Activated CD4-positive, alpha-beta memory T cell treated with anti-CD3 and anti-CD28 coated beads, Interleukin-2, amount 10 ng/mL, durations not matched to agents 7 days and 5 days (primary cell): Measurements from ENCODE around the gene SPACA4. TPM values are rescaled to one million over a fixed set of nuclear protein-coding genes. Genes with fewer than 3 reads are reported as not detected.

Experiments
- CTCF ChIA-PET: fragments of 350-600 bp; sonication (Branson Sonifier 250); formaldehyde crosslinking; loops from one replicate; lab custom pipeline; 2021; ENCODE audit warnings: antibody characterized with exemption, inconsistent platforms; lab: Charles Lee
- POLR2A ChIA-PET: fragments of 350-600 bp; sonication (Branson Sonifier 250); formaldehyde crosslinking; loops from one replicate; lab custom pipeline; 2021; ENCODE audit warnings: antibody characterized with exemption; lab: Charles Lee
- DNase-seq: peaks from one replicate; pipeline ENCODE4 v3.0.0-alpha.2; 2020
- H3K27ac Mint-ChIP-seq: one replicate; pipeline ENCODE4 v1.8.0; 2021; ENCODE audit warnings: mild to moderate bottlenecking, mixed read lengths
- H3K27me3 Mint-ChIP-seq: one replicate; pipeline ENCODE4 v1.8.0; 2021; ENCODE audit warnings: mixed read lengths
- H3K36me3 Mint-ChIP-seq: one replicate; pipeline ENCODE4 v1.8.0; 2021; ENCODE audit warnings: low read depth, mixed read lengths
- H3K4me1 Mint-ChIP-seq: one replicate; pipeline ENCODE4 v1.8.0; 2021; ENCODE audit warnings: mixed read lengths
- H3K4me3 Mint-ChIP-seq: one replicate; pipeline ENCODE4 v1.8.0; 2021; ENCODE audit warnings: mild to moderate bottlenecking, mixed read lengths
- H3K9me3 Mint-ChIP-seq: one replicate; pipeline ENCODE4 v1.8.0; 2021; ENCODE audit warnings: mixed read lengths
- total RNA-seq, 2 experiments: library from RNA; stranded (reverse); gene quantifications; one replicate each; pipeline ENCODE4 v1.2.3, GENCODE V29; 2021

Gene SPACA4
- total RNA-seq, 2 experiments from 2014 or later: not detected

DNA sequence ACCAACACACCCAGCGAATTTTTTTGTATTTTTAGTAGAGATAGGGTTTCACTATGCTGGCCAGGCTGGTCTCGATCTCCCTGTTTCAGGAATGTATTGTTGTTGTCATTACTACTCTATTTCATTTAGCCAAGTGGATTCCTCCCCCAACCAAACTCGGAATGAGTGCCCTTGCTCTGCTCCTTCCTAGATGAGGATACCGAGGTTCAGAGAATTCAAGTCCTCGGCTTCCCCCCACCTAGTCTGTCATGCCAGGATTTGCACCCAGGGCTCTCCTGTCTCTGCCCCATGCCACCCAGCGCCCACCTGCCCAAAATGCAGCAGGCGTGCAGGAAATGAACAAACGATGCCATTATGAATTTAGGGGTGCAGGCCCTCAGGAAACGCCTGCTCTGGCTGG is 3.5 kb upstream of the SPACA4 start:
- POLR2A ChIA-PET: interaction anchor here (1.9 kb wide), 1 partner anchor 16 kb away, joined by 6 read pairs; the partner anchor contains the start of genes RPL18 and SPHK2

DNA sequence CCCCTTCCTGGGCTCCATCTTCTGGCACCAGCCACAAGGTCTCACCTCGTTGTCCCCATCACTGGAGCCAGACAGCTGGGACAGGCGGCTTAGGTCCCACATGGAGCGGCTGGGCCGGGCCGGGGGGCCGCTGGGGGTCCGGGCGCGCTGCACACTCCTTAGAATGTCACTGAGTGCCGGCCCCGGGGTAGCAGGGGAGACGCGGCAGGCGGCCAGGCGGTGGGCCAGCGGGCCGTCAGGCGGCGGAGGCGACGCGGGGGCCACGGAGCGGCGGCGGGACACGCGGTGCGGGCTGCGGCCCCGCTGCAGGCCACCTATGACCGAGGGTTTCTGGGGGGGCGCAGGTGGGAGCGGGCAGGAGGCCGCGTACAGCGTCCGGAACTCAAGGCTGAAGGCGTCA is 3.1 kb upstream of the SPACA4 start:
- Mint-ChIP-seq H3K4me1 (peaks cover 3% of the 10 kb centered on the region), H3K9me3 (no peaks in the 10 kb centered on the region), H3K36me3 (no peaks in the 10 kb centered on the region), H3K27ac (no peak overlapping the region), H3K27me3 (no peaks in the 10 kb centered on the region), H3K4me3 (no peak overlapping the region)
- ChIA-PET POLR2A (interaction anchor here (1.9 kb wide), 1 partner anchor 15 kb away, joined by 6 read pairs; the partner anchor contains the start of genes RPL18 and SPHK2), CTCF (no interaction called here)
- DNase-seq: no peak

More for the DNA sequence above, 3.5 kb upstream of the SPACA4 start:
- H3K27ac Mint-ChIP-seq: no peak overlapping the region
- peaks cover 3% of the 10 kb centered on the region for H3K4me1 Mint-ChIP-seq
- H3K9me3 Mint-ChIP-seq: no peaks in the 10 kb centered on the region
- no peaks in the 10 kb centered on the region for H3K27me3 Mint-ChIP-seq
- no peak for DNase-seq
- H3K4me3 Mint-ChIP-seq: no peak overlapping the region
- no peaks in the 10 kb centered on the region for H3K36me3 Mint-ChIP-seq
- CTCF ChIA-PET: interaction anchor here (1.2 kb wide), 1 partner anchor 14 kb away, joined by 7 read pairs; no protein-coding TSS in a partner anchor

DNA sequence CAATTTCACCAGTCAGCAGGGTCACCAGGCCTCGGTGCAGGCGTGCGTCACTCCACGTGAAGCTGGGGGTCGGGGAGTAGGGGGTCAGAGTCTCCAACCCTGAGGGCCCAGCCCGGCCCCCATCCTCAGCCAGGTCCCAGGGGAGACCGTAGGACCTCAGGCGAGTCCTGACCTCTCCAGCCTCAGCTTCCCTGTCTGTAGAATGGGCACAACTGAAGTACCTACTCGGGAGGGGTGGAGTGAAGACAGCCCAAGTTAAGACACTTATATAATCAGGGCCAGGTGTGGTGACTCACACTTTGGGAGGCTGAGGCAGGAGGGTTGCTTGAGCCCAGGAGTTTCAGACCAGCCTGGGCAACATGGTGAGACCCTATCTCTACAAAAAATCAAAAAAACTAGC is 2.7 kb upstream of the SPACA4 start:
- H3K27ac Mint-ChIP-seq: no peak overlapping the region
- ChIA-PET POLR2A (interaction anchor here (1.9 kb wide), 1 partner anchor 15 kb away, joined by 6 read pairs; the partner anchor contains the start of genes RPL18 and SPHK2), CTCF (no interaction called here)
- no peaks in the 10 kb centered on the region for H3K27me3 Mint-ChIP-seq
- no peak overlapping the region for H3K4me3 Mint-ChIP-seq
- H3K4me1 Mint-ChIP-seq: peaks cover 3% of the 10 kb centered on the region
- no peaks in the 10 kb centered on the region for H3K36me3 Mint-ChIP-seq
- H3K9me3 Mint-ChIP-seq: no peaks in the 10 kb centered on the region
- no peak for DNase-seq

DNA sequence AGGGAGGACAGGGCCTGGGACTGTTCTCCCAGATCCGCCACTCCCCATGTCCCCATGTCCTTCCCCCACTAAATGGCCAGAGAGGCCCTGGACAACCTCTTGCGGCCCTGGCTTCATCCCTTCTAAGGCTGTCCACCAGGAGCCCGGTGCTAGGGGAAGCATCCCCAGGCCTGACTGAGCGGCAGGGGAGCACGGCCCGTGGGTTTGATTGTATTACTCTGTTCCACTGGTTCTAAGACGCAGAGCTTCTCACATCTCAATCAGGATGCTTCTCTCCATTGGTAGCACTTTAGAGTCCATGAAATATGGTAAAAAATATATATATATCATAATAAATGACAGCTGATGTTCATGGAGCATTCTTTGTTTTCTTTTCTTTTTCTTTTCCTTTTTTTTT is 815 bp downstream of the SPACA4 start:
- Mint-ChIP-seq H3K4me3 (no peak overlapping the region), H3K4me1 (peaks cover 4% of the 10 kb centered on the region), H3K36me3 (no peaks in the 10 kb centered on the region), H3K27ac (no peak overlapping the region), H3K27me3 (no peaks in the 10 kb centered on the region), H3K9me3 (no peaks in the 10 kb centered on the region)
- ChIA-PET CTCF (interaction anchor here (0.9 to 3.0 kb wide), 5 partner anchors 9 to 118 kb away, joined by 3 to 24 read pairs (median 4); no protein-coding TSS in a partner anchor), POLR2A (interaction anchor here (6.0 kb wide), 1 partner anchor 10 kb away, joined by 51 read pairs; the partner anchor contains the start of genes RPL18 and SPHK2)
- DNase-seq: no peak

DNA sequence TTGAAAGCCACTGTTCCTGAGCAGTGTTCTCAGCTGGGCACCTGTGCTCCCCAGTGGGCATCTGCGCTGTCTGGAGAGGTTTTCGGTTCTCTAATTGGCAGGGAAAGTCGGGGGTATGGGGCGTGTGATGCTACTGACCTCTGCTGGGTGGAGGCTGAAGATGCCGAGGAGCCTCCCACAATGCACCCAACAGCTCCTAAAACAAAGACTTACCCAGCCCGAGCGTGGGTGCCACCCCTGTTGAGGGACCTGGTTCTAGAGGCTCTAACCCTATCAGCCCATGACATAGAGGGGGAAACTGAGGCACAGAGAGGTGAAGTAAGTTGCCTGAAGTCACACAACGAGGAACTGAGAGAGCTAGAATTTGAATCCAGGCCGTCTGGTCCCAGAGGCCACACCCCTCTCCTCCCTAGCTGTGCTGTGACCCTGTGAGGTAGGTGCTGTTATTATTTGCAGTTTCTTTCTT is 2.3 kb downstream of the SPACA4 start:
- ChIA-PET CTCF (interaction anchor here (0.6 to 3.0 kb wide), 15 partner anchors 8 to 1315 kb away, joined by 3 to 41 read pairs (median 6); partner anchors contain the start of genes KDELR1, RPL18 and SPHK2), POLR2A (interaction anchor here (1.0 to 6.0 kb wide), 5 partner anchors 9 to 114 kb away, joined by 3 to 51 read pairs (median 3); partner anchors contain the start of genes RPL18 and SPHK2)
- Mint-ChIP-seq H3K4me3 (no peak overlapping the region), H3K9me3 (no peaks in the 10 kb centered on the region), H3K27ac (peak overlapping the region; percentile 19), H3K4me1 (peaks cover 4% of the 10 kb centered on the region), H3K36me3 (peaks cover 3% of the 10 kb centered on the region), H3K27me3 (no peaks in the 10 kb centered on the region)
- DNase-seq: peak; percentile 73

DNA sequence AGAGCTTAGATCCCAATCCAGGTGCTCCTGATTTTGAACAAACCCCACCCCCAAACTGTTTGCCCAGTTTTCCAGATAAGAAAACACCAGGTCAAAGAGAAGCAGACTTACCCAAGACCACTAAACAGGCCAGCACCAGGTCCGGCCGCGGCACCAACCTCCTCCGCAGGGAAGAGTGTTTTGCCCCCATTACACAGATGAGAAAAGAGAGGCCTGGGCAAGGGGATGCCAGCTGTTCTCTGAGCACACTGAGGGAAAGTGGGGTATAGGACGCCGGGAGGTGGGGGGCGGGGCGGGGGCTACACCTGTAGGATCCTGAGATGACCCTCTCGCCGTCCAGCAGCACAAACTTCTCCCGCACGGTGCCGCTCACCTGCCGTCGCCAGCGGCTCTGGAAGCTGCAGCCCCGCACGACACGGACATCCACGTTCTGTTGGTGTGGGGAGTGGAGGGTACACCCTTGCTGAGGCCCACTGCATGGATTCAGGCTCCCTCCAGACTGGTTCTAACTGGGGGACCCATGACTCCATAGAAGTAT is 3.1 kb downstream of the SPACA4 start:
- DNase-seq: no peak
- no peaks in the 10 kb centered on the region for H3K9me3 Mint-ChIP-seq
- POLR2A ChIA-PET: interaction anchor here (1.0 to 6.0 kb wide), 5 partner anchors 8 to 104 kb away, joined by 3 to 51 read pairs (median 4); partner anchors contain the start of genes RPL18 and SPHK2
- no peak overlapping the region for H3K27ac Mint-ChIP-seq
- H3K36me3 Mint-ChIP-seq: peaks cover 8% of the 10 kb centered on the region
- peaks cover 6% of the 10 kb centered on the region for H3K4me1 Mint-ChIP-seq
- no peak overlapping the region for H3K4me3 Mint-ChIP-seq
- H3K27me3 Mint-ChIP-seq: no peaks in the 10 kb centered on the region
- CTCF ChIA-PET: interaction anchor here (1.1 to 3.0 kb wide), 9 partner anchors 9 to 218 kb away, joined by 3 to 41 read pairs (median 8); partner anchors contain the start of genes KDELR1, RPL18 and SPHK2

DNA sequence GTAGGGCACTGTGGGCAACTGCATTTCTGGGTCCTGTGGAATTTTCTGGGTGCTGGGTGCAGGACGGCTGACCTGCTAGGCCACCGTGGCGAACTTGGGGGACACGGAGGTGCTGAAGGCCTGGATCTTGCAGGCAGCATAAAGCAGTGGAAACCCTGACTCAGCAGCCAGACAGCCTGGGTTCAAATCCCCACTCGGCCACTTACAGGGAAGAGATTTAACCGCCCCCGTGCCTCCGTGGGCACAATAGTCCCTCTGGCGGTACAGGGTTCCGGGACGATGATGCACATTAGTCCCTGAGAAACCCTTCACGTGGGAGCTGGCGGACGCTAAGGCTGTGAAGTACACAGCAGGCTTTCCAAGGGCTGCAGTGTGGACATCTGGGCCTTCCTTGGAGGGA is 5.3 kb downstream of the SPACA4 start:
- Mint-ChIP-seq H3K27ac (no peak overlapping the region), H3K27me3 (no peaks in the 10 kb centered on the region), H3K36me3 (peaks cover 27% of the 10 kb centered on the region), H3K4me3 (no peak overlapping the region), H3K9me3 (no peaks in the 10 kb centered on the region), H3K4me1 (peaks cover 24% of the 10 kb centered on the region)
- no peak for DNase-seq
- POLR2A ChIA-PET: no interaction called here
- CTCF ChIA-PET: interaction anchor here (1.1 to 1.8 kb wide), 3 partner anchors 23 to 230 kb away, joined by 3 to 5 read pairs (median 3); no protein-coding TSS in a partner anchor

DNA sequence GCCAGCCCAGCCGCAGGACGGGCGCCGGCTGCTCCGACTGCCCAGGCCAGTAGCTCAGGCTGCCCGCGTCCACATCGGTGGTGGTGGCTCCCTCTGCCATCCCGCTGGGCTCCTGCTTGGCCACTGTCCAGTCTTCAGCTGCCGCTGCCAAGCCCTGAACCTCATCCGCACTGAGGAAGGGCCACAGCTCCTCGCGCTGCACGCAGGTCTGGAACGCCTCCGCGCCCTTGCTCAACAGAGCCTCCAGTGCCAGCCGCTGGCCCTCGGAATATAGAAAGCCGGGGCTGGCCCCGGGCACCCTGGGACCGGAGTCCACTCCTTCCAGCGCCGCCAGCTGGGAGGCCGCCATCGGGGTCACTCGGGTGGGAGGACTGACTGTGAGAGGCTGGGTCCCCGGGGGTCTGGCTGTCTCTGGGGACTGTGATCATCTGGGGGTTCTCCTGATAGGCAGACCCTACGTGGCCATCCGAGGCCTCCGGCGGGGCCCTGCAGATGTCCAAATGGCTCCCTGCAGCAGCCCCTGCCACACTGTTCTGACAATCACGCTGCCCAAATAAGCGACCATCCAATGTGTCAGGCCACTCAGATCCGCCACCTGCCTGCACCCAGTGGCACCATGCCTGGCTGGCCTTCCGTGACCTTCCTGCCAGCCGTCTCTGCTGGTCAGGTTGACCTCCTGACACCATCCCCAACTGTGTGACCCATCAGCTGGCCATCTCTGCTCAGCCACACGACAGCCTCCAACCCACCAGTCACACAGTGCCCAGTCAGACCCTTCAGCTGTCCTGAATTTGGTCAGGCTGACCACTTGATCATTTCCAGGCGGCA is 6.7 kb downstream of the SPACA4 start:
- no peaks in the 10 kb centered on the region for H3K27me3 Mint-ChIP-seq
- H3K36me3 Mint-ChIP-seq: peaks cover 41% of the 10 kb centered on the region
- H3K9me3 Mint-ChIP-seq: no peaks in the 10 kb centered on the region
- H3K4me3 Mint-ChIP-seq: no peak overlapping the region
- H3K27ac Mint-ChIP-seq: peak overlapping the region; percentile 50
- peaks cover 33% of the 10 kb centered on the region for H3K4me1 Mint-ChIP-seq
- ChIA-PET POLR2A (interaction anchor here (1.3 to 1.7 kb wide), 2 partner anchors 8 to 12 kb away, joined by 3 to 5 read pairs; no protein-coding TSS in a partner anchor), CTCF (no interaction called here)
- DNase-seq: no peak

DNA sequence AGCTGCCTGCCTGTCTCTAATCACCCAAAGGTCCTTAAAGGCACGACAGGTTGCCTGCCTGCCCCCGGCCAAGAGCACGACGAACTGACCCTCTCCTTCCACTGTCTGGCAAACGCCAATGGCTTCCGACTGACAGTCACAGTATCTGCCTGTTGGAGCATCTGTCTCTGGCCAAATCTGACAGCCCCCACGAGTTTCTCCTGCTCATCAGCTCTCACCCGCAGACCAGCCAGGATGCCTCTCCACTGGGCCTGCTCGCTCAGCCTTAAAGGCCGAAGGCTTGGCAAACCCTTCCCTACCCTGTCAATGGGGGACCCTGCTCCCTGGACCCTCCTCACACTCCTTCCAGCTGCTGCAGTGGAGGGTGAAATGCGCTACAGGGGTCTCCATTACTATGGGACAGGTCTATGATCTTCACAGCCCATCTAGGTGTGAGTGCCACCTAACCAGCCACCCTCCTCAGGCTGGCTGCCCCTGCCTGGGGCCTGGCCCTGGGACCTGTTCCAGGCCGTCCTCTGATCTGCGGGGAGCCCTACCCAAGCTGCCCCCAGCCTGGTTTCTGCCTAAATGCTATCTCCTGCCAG is 7.4 kb downstream of the SPACA4 start:
- no peaks in the 10 kb centered on the region for H3K9me3 Mint-ChIP-seq
- H3K4me3 Mint-ChIP-seq: no peak overlapping the region
- ChIA-PET POLR2A (interaction anchor here (0.7 to 1.7 kb wide), 4 partner anchors 9 to 258 kb away, joined by 3 to 7 read pairs (median 4); partner anchors contain the start of gene PPP1R15A), CTCF (no interaction called here)
- no peak for DNase-seq
- H3K36me3 Mint-ChIP-seq: peaks cover 48% of the 10 kb centered on the region
- peaks cover 31% of the 10 kb centered on the region for H3K4me1 Mint-ChIP-seq
- H3K27me3 Mint-ChIP-seq: no peaks in the 10 kb centered on the region
- peak overlapping the region; percentile 50 for H3K27ac Mint-ChIP-seq

DNA sequence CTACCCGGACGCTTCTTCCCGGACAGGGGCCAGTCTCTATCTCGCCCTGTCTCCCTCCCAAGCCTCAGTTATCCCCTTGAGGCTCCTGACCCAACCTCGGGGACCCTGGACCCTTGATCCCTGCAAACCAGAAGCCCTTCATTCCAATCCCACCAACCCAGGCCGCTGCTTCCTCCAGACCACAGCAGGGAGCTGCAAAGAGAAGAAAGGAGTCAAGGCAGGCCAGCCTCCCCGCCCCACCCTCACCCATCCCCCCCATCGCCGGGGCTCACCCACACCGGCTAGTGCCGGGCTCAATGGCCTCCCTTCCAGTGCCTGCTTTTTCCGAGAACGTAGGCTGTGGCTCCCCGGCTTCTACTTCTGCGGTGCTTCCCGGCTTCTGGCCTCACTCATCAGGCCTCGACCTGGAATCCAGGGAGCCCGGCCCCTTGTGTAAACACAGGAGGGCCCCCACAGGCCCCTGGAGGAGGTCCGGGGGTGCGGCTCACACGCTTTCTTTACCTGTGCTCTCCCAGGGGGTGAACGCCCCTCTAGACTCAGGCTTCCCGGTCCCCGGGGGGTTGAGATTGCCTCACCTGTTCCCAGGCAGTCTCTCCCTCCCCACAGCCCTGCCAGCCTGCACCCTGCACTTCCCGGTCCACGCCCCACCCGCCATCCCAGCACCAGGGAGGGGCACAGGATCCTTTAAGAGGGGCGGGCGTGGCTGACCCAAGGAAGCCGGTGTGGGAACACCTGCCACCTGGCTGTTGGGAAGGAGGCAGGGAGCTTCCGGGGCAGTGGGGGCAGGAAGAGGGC is 8.1 kb downstream of the SPACA4 start, which contains the start of gene FAM83E:
TSS of gene FAM83E (minus strand) at position 641 of the 795 bp plus-strand sequence. CDS start 1,704 bp downstream, outside the sequence.
- H3K4me3 Mint-ChIP-seq: peak within 1 kb of the TSS; percentile 24
- peaks cover 51% of the 10 kb centered on the region for H3K36me3 Mint-ChIP-seq
- CTCF ChIA-PET: no interaction called here

DNA sequence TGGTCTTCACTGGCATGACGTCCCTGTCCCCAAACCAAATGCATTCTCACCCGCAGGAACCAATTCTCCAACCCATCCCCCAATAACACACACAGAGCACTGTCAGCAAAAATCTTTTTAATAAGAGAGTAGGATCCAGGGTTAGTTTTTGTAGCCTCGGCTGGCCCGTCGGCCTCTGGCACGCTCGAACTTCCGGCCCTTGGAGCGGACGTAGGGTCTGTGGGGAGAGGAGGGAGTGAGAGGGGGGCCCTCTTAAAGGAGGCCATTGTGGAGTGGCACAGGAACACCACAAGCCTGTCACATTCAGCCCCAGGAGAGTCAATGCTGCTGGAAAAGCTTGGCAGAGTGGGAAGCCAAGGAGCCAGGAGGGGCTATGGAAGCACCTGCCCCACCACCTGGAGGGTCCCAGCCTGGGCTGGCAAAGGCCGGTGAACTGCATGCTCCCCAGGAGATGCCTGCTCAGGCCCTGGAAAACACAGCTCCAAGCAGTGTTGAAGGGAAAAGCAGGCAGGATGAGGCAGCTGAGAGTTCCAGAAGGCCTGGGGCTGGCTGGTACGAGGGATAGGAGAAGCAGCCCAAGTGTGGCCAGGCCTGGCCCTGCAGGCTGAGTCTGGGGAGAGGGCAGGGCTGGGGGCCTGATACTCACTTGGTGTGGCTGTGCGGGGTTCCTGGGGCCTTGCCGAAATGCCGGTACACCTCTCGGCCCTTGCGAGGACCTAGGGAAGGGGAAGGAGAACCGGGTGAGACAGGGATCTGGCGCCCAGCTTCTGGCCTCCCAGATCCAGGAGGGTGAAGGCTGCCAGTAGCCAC is 8.9 kb downstream of the SPACA4 start:
- H3K4me3 Mint-ChIP-seq: peak overlapping the region; percentile 24
- ChIA-PET CTCF (interaction anchor here (0.9 kb wide), 1 partner anchor 110 kb away, joined by 4 read pairs; no protein-coding TSS in a partner anchor), POLR2A (interaction anchor here (0.9 to 4.7 kb wide), 5 partner anchors 8 to 251 kb away, joined by 3 to 51 read pairs (median 4); partner anchors contain the start of genes SPACA4, SYNGR4 and TMEM143)
- H3K36me3 Mint-ChIP-seq: peaks cover 54% of the 10 kb centered on the region
- H3K4me1 Mint-ChIP-seq: peaks cover 40% of the 10 kb centered on the region
- H3K27me3 Mint-ChIP-seq: no peaks in the 10 kb centered on the region
- H3K27ac Mint-ChIP-seq: peak overlapping the region; percentile 35
- no peaks in the 10 kb centered on the region for H3K9me3 Mint-ChIP-seq
- no peak for DNase-seq

More for the DNA sequence above, 8.1 kb downstream of the SPACA4 start, which contains the start of gene FAM83E:
- Mint-ChIP-seq H3K27ac (peak within 1 kb of the TSS; percentile 97), H3K9me3 (no peaks in the 10 kb centered on the region), H3K4me1 (peaks cover 32% of the 10 kb centered on the region), H3K27me3 (no peaks in the 10 kb centered on the region)
- no peak for DNase-seq
- POLR2A ChIA-PET: interaction anchor here (0.7 to 1.7 kb wide), 4 partner anchors 9 to 258 kb away, joined by 3 to 7 read pairs (median 4); partner anchors contain the start of gene PPP1R15A
